Colonic mucosa (tissue), 4 donors: ENCODE measurements around the gene SOX10. TPM values are rescaled to one million over a fixed set of nuclear protein-coding genes. Genes with fewer than 3 reads are reported as not detected.

ENCODE experiments used
- DNase-seq: peaks from one replicate; pipeline ENCODE4 v3.0.0-alpha.2; 2020
- H3K27ac ChIP-seq: fragments of 200-600 bp; one replicate; pipeline ENCODE4 v1.8.0; 2021
- H3K27me3 ChIP-seq: fragments of 200-600 bp; one replicate; pipeline ENCODE4 v1.8.0; 2021
- H3K36me3 ChIP-seq: fragments of 200-600 bp; one replicate; pipeline ENCODE4 v1.8.0; 2021
- H3K4me1 ChIP-seq: fragments of 200-600 bp; one replicate; pipeline ENCODE4 v1.8.0; 2021; ENCODE audit warnings: mild to moderate bottlenecking
- H3K4me3 ChIP-seq: fragments of 200-600 bp; one replicate; pipeline ENCODE4 v1.8.0; 2021
- H3K9ac ChIP-seq, 2 donors: one replicate each; pipeline ENCODE4 v1.7.0; 2013; ENCODE audit warnings: control low read depth in 2 of 2, low read depth in 2 of 2, low read length in 2 of 2
- H3K9me3 ChIP-seq: fragments of 200-600 bp; one replicate; pipeline ENCODE4 v1.8.0; 2021
- CTCF ChIP-seq: fragments of 200-600 bp; IDR thresholded peaks from one replicate; pipeline ENCODE4 v1.8.0; 2022; ENCODE audit warnings: antibody characterized with exemption, mild to moderate bottlenecking
- intact Hi-C: fragments of 100-400 bp; cut with DNase I; formaldehyde crosslinking; loops from one replicate; pipeline ENCODE4 v1.14.1; 2022
- total RNA-seq, 2 donors: library from RNA; stranded (reverse); fragmentation: NEBNext Ultra II Directional in 1 of 2; extraction: Animal tissue kit (Norgen Biotek cat#: 25700) in 1 of 2; gene quantifications; one replicate each; pipeline ENCODE4 v1.2.1, GENCODE V29; 2021
- donor health status: healthy.
- donor health status: DM: no; HTN: no; CAD: no.
- donor health status: DM: no; HTN: no; CAD: no.

SOX10 gene
- total RNA-seq, 2 donors from 2014 or later = 0.57 to 3.4 TPM

GRCh38 chr22:37940698-37941376, 43.5 kb downstream of the SOX10 start:
- intact Hi-C loops = no loop called here
- no peak for DNase-seq
- no peaks in the 10 kb centered on the region for H3K9me3 ChIP-seq
- no peak overlapping the region for H3K27ac ChIP-seq
- no peak for TF ChIP-seq CTCF
- no peaks in the 10 kb centered on the region for H3K4me1 ChIP-seq
- no peak overlapping the region for H3K9ac ChIP-seq
- H3K36me3 ChIP-seq = peaks cover 4% of the 10 kb centered on the region
- no peak overlapping the region for H3K4me3 ChIP-seq
- no peaks in the 10 kb centered on the region for H3K27me3 ChIP-seq

- Histone ChIP-seq H3K4me1 (peaks cover 4% of the 10 kb centered on the region), H3K4me3 (no peak overlapping the region), H3K27me3 (no peaks in the 10 kb centered on the region), H3K9ac (peak overlapping the region in 1 of 2 donors; percentile 51), H3K36me3 (no peaks in the 10 kb centered on the region), H3K27ac (peak overlapping the region; percentile 57), H3K9me3 (no peaks in the 10 kb centered on the region)
- DNase-seq = peak; percentile 91
- TF ChIP-seq CTCF = peak; percentile 99
- intact Hi-C loops = no loop called here
Observed at GRCh38 chr22:37933711-37934376, 50.5 kb downstream of the SOX10 start.

GRCh38 chr22:37932821-37933578, 51.4 kb downstream of the SOX10 start:
- H3K9me3 ChIP-seq = no peaks in the 10 kb centered on the region
- no peak for DNase-seq
- H3K9ac ChIP-seq = peak overlapping the region in 1 of 2 donors; percentile 28
- H3K4me1 ChIP-seq = peaks cover 4% of the 10 kb centered on the region
- no peak for TF ChIP-seq CTCF
- H3K27ac ChIP-seq = peak overlapping the region; percentile 57
- intact Hi-C loops = no loop called here
- no peak overlapping the region for H3K4me3 ChIP-seq
- no peaks in the 10 kb centered on the region for H3K27me3 ChIP-seq
- no peaks in the 10 kb centered on the region for H3K36me3 ChIP-seq

- peaks cover 4% of the 10 kb centered on the region for H3K4me1 ChIP-seq
- H3K36me3 ChIP-seq = no peaks in the 10 kb centered on the region
- H3K27me3 ChIP-seq = no peaks in the 10 kb centered on the region
- H3K27ac ChIP-seq = no peak overlapping the region
- no peaks in the 10 kb centered on the region for H3K9me3 ChIP-seq
- H3K4me3 ChIP-seq = no peak overlapping the region
- no peak for TF ChIP-seq CTCF
- intact Hi-C loops = no loop called here
- no peak for DNase-seq
- H3K9ac ChIP-seq = no peak overlapping the region
Observed at GRCh38 chr22:37932401-37932800, 52.0 kb downstream of the SOX10 start.

- Histone ChIP-seq H3K4me1 (peaks cover 4% of the 10 kb centered on the region), H3K9me3 (no peaks in the 10 kb centered on the region), H3K36me3 (no peaks in the 10 kb centered on the region), H3K4me3 (no peak overlapping the region), H3K9ac (no peak overlapping the region), H3K27me3 (no peaks in the 10 kb centered on the region), H3K27ac (no peak overlapping the region)
- intact Hi-C loops = no loop called here
- TF ChIP-seq CTCF = no peak
- no peak for DNase-seq
Observed at GRCh38 chr22:37931893-37932389, 52.4 kb downstream of the SOX10 start.
